Measurements from ENCODE around the gene ADNP. TPM values are rescaled to one million over a fixed set of nuclear protein-coding genes. Genes with fewer than 3 reads are reported as not detected.

The ADNP gene
- total and polyA plus RNA-seq, 2 of the 13 experiments (the other 11 are each of a cell fraction or from before 2014, with no cell fraction given), result 21.0 to 21.5 TPM

DNA sequence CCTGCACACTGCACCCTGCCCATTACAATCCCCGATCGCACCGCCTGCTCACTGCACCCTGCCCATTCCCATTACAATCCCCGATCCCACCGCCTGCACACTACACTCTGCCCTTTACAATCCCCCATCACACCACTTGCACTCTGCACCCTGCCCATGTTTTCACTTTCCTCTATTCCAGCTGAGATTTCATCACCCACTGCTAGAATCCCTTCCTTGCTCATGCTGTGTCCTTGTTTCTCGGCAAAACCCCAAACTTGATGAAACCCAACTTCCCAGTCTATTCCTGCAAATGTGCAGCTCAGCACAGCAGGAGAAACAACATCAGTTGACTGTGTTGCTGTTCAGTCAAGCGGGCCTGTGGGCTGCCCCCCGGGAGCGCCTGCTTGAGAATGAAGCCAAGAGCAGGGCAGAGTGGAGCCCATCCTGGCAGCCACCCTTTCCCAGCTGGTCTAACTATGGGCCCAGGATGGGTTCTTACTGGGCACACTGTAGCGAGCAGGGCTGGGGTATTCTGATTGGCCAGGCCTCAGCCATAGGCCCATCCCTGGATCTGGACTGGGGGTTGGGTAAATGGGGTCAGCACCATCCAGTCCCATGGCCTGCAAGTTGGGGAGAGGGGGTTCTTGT, 44.6 kb upstream of the ADNP start (continued):
- TF ChIP-seq, protein P1, sequence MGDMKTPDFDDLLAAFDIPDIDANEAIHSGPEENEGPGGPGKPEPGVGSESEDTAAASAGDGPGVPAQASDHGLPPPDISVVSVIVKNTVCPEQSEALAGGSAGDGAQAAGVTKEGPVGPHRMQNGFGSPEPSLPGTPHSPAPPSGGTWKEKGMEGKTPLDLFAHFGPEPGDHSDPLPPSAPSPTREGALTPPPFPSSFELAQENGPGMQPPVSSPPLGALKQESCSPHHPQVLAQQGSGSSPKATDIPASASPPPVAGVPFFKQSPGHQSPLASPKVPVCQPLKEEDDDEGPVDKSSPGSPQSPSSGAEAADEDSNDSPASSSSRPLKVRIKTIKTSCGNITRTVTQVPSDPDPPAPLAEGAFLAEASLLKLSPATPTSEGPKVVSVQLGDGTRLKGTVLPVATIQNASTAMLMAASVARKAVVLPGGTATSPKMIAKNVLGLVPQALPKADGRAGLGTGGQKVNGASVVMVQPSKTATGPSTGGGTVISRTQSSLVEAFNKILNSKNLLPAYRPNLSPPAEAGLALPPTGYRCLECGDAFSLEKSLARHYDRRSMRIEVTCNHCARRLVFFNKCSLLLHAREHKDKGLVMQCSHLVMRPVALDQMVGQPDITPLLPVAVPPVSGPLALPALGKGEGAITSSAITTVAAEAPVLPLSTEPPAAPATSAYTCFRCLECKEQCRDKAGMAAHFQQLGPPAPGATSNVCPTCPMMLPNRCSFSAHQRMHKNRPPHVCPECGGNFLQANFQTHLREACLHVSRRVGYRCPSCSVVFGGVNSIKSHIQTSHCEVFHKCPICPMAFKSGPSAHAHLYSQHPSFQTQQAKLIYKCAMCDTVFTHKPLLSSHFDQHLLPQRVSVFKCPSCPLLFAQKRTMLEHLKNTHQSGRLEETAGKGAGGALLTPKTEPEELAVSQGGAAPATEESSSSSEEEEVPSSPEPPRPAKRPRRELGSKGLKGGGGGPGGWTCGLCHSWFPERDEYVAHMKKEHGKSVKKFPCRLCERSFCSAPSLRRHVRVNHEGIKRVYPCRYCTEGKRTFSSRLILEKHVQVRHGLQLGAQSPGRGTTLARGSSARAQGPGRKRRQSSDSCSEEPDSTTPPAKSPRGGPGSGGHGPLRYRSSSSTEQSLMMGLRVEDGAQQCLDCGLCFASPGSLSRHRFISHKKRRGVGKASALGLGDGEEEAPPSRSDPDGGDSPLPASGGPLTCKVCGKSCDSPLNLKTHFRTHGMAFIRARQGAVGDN (CRISPR knock-in tag; IDR thresholded peaks at IDR 0.05), result peak; percentile 30; the same call in 1 of the 2 replicates
- no peak for TF ChIP-seq ZNF549 (CRISPR knock-in tag; IDR thresholded peaks at IDR 0.05)
- TF ChIP-seq SMARCC2 (IDR thresholded peaks at IDR 0.05), result no peak
- TF ChIP-seq ZNF263 (CRISPR knock-in tag; IDR thresholded peaks at IDR 0.05), result no peak
- TF ChIP-seq XBP1 (CRISPR knock-in tag; IDR thresholded peaks at IDR 0.05), result no peak
- TF ChIP-seq ZNF367 (CRISPR knock-in tag; IDR thresholded peaks at IDR 0.05; ENCODE audit: borderline replicate concordance), result no peak
- TF ChIP-seq JUN (CRISPR knock-in tag; IDR thresholded peaks at IDR 0.05), result no peak
- TF ChIP-seq CEBPB (IDR thresholded peaks at IDR 0.05; ENCODE audit: borderline replicate concordance, low read depth, low read length), result peak; percentile 58; the same call in 1 of the 2 replicates
- TF ChIP-seq, protein P2, sequence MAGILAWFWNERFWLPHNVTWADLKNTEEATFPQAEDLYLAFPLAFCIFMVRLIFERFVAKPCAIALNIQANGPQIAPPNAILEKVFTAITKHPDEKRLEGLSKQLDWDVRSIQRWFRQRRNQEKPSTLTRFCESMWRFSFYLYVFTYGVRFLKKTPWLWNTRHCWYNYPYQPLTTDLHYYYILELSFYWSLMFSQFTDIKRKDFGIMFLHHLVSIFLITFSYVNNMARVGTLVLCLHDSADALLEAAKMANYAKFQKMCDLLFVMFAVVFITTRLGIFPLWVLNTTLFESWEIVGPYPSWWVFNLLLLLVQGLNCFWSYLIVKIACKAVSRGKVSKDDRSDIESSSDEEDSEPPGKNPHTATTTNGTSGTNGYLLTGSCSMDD (CRISPR knock-in tag; IDR thresholded peaks at IDR 0.05), result no peak
- no peak for TF ChIP-seq ZFP41 (CRISPR knock-in tag; IDR thresholded peaks at IDR 0.05; ENCODE audit: borderline replicate concordance)

All from HepG2 (cell line).